ENCODE measurements around the gene PRDM13.
"Not testable (repeated sequence)": the region's sequence is repeated elsewhere in the genome, so short reads cannot be mapped to it uniquely, and the experiment has no call there.

The PRDM13 gene

DNA sequence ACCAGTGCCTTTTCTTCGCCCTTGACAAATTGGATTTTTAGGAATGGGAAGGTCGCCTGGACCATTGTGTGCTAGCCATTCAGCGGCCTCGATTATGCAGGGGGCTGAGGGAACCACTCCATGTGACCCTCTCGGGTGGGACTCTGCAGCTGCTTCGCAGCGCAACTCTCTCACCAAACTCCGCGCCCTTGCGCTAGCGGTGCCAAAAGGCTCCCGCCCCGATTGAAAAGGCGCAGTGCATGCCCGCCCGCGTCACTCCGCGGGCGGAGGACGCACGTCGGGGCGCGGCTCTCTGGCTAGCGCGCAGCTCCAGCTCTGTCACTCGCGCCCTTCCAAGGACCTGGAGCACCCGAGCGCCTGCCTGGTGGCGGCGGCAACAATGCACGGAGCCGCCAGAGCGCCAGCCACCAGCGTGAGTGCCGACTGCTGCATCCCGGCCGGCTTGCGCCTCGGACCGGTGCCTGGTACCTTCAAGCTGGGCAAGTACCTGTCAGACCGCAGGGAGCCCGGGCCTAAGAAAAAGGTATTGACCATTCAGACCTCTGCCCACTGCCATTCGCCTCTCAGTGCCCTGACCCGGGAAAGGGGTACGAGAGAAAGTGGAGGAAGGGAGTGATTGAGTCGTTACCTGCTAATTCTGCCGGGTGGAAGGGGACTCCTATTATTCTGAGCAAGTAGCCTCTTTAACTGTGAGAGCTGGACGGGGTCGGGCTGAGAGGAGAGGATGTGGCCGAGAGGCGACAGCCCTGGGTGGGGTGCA, at the start of gene PRDM13:
TSS of gene PRDM13 (plus strand) at position 178 of the 760 bp plus-strand sequence. CDS start at position 380, 202 bp downstream.
- in situ Hi-C loops (cut with MboI; ENCODE audit: low pct_unique_long_range_greater_than_20kb, low sequenced_read_pairs): no loop called here
- no peak for DNase-seq

GRCh38 chr6:99559057-99559456, 47.6 kb upstream of the PRDM13 start:
- in situ Hi-C loops (cut with MboI; ENCODE audit: low pct_unique_long_range_greater_than_20kb, low sequenced_read_pairs): no loop called here
- DNase-seq: no peak

DNA sequence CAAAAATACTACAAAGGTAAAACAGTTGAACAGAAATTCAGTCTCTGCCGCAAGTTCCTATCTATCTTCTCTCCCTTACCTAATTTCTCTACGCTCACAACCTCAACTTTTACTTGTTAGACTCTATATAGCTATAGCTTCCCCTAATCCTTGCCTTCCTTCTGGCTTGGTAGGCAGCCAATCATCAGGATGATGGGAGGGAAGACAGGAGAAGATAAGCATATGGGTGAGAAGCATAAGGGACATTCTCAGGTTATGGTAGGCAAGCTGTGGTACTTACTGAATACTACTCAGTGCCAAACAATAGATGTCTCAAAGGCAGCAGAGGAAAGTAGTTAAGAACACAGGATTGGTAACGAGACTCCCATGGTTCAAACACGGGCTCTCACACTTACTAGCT, 46.0 kb upstream of the PRDM13 start:
- DNase-seq: no peak
- in situ Hi-C loops (cut with MboI; ENCODE audit: low pct_unique_long_range_greater_than_20kb, low sequenced_read_pairs): no loop called here

GRCh38 chr6:99563056-99563723, 43.4 kb upstream of the PRDM13 start:
- in situ Hi-C loops (cut with MboI; ENCODE audit: low pct_unique_long_range_greater_than_20kb, low sequenced_read_pairs): no loop called here
- DNase-seq: no peak

DNA sequence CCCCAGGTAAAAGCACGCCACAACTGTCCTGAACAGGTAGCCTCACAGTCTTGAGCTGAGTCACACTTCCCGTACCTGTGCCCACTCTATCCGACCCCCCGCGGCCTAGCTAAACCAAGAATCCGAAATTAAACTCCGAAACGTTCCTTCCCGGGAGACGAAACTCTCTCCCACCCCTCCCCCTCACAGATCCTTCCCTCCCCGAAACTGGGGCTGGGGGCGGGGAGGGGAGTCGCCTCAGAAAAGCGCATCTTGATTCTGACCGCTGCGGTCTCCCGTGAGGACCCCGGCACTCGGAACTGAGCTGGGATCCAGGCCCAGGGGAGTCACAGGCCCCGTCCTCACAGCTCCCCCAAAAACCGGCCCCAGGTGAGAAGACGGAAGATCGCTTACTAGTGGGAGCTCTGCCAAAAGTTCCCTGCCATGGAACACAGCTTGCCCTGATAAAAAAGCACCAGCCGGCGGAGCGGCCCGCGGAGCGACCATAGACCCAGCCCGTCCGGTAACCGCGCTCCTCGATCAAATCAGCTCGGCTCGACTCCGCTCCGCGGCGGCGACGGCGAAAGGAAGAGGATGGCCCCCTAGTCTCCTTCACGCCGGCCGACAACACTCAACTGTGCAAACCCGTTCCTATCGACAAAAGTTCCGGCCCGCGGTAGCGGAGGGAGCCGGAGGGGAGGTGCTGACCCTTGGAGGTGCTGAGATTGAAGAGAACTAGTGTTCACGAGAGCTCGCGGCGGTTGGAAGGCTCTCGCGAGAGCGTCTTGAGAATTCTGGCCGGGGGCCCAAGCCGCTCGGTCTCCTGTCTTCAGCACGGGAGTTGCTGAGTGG, 38.3 kb upstream of the PRDM13 start, which contains the start of gene CCNC:
TSS of gene CCNC (minus strand) at position 558 of the 831 bp plus-strand sequence. CDS start at position 425, 133 bp downstream.
- DNase-seq: peak; percentile 97
- in situ Hi-C loops (cut with MboI; ENCODE audit: low pct_unique_long_range_greater_than_20kb, low sequenced_read_pairs): no loop called here

- DNase-seq: no peak
- in situ Hi-C loops (cut with MboI; ENCODE audit: low pct_unique_long_range_greater_than_20kb, low sequenced_read_pairs): no loop called here
Measured at GRCh38 chr6:99573980-99574617, 32.5 kb upstream of the PRDM13 start.

DNA sequence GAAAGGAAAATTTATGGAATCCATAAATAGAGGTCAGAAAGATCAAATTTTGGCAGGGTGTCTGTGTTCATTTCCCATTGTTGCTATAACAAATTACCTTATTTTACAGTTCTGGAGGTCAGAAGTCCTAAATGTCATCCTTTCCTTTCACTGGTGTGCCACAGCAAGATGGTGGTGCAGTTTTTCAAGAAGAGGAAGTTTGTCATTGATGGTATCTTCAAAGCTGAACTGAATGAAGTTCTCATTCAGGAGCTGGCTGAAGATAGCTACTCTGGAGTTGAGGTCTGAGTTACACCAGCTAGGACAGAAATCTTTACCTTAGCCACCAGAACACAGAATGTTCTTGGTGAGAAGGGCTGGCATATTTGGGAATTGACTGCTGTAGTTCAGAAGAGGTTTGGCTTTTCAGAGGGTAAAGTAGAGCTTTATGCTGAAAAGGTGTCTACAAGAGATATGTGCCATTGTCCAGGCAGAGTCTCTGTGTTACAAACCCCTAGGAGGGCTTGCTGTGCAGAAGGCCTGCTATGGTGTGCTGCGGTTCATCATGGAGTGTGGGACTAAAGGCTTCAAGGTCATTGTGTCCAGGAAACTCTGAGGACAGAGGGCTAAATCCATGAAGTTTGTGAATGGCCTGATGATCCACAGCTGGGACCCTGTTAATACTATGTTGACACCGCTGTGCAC, 30.9 kb upstream of the PRDM13 start:
- DNase-seq: peak; percentile 32

GRCh38 chr6:99579781-99580180, 26.9 kb upstream of the PRDM13 start:
- DNase-seq: no peak
- in situ Hi-C loops (cut with MboI; ENCODE audit: low pct_unique_long_range_greater_than_20kb, low sequenced_read_pairs): no loop called here

More for the DNA sequence above, 30.9 kb upstream of the PRDM13 start:
- in situ Hi-C loops (cut with MboI; ENCODE audit: low pct_unique_long_range_greater_than_20kb, low sequenced_read_pairs): no loop called here

- in situ Hi-C loops (cut with MboI; ENCODE audit: low pct_unique_long_range_greater_than_20kb, low sequenced_read_pairs): no loop called here
- no peak for DNase-seq
Measured at GRCh38 chr6:99587792-99588191, 18.8 kb upstream of the PRDM13 start.

DNA sequence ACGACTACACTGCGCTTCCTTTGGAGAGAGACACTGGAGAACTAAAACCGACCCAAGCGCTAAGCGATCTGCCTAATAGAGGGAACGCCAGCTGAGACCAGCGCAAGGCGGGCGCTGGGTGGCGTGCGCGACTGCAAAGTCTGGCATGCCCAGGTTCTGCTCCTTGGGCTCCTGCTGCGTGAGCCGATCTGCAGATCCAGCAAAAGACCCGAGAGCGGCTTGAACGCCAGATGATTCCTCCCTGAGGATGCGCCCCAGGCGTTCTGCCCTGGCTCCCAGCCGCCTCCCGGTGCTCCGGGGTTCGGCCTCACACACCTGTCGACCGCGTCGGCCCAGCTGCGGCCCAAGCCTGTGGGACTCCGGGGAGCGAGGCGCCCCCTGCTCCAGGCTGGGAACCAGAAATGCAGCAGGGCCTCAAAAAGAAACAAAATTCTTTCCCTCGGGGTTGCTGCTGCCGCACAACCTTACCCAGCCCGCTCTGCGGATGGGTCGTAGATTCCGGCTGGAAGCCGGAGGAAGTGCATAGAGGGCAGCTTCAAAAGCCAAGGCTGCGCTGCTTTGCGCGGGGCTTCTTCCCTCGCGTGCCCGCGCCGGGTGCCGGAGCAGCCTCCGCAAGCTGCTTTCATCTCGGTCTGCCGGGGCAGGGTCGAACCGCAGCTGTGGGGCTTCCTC, 17.9 kb upstream of the PRDM13 start:
- DNase-seq: peak; percentile 93
- in situ Hi-C loops (cut with MboI; ENCODE audit: low pct_unique_long_range_greater_than_20kb, low sequenced_read_pairs): no loop called here

GRCh38 chr6:99589290-99589672, 17.4 kb upstream of the PRDM13 start:
- in situ Hi-C loops (cut with MboI; ENCODE audit: low pct_unique_long_range_greater_than_20kb, low sequenced_read_pairs): no loop called here
- DNase-seq: peak; percentile 44

GRCh38 chr6:99589907-99590493, 16.6 kb upstream of the PRDM13 start:
- DNase-seq: no peak
- in situ Hi-C loops (cut with MboI; ENCODE audit: low pct_unique_long_range_greater_than_20kb, low sequenced_read_pairs): no loop called here

DNA sequence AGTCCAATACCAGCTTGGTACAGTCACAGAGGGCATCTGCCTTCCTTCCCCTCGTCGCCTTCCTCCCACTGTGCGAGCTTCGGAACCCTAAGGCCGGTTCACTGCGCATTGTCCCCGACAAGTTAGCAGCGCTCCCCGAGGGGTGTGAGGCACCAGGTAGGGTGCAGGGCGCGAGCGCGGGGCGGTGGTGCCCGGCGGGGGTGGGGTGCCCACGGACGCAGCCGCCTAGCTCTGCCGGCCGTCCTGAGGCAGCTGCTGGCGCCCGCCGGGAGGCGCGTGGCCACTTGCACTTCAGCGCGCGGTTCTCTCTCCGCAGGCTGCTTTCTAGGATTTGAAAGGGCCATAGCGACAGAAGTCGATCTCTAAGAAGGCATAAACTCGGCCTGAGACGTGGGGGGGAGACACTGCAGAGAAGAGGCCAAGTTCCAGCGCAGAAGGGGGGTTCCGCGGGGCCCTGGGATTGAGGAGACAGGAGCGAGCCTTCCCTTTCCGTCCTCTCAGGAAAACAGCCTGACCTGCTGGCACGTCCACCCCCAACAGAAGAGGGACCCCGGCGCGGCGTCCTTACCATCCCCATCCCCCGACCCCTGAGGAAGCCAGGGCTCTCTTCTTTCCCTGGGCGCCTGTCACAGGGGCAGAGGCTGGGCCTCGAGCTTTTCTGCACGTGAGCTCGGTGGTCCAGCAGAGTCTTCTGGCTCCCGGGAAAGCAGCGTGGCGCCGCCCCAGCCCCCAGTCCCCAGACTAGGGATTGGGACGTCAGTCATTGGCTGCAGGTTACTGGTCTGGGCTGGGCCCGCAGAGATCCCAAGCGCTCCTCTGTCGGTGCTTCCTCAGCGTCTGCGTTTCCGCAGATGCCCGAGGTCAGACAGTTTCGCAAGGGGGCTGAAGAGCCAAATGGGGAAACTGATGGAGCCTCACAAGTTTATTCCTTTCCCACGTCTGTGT, 15.6 kb upstream of the PRDM13 start:
- no peak for DNase-seq

GRCh38 chr6:99591673-99592364, 14.8 kb upstream of the PRDM13 start:
- DNase-seq: no peak
- in situ Hi-C loops (cut with MboI; ENCODE audit: low pct_unique_long_range_greater_than_20kb, low sequenced_read_pairs): no loop called here

More for the DNA sequence above, 15.6 kb upstream of the PRDM13 start:
- in situ Hi-C loops (cut with MboI; ENCODE audit: low pct_unique_long_range_greater_than_20kb, low sequenced_read_pairs): no loop called here

DNA sequence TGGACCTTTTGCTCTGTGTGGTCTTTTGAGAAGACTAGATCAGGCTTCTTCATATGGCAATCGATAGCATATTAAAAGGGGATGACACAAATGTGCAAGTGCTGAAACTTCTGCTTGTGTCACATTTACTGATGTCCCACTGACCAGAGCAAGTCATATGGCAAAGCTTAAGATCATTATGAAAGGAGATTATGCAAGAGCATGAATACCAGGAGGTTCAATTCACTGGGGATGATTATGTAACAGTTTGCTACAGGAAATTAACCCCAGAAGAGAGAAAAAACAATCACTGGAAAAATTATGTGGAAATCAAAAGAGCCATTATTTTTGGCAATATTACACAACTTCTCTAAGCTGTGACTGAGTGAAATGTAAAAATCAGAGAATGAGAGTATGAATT, 13.7 kb upstream of the PRDM13 start:
- peak; percentile 41 for DNase-seq
- in situ Hi-C loops (cut with MboI; ENCODE audit: low pct_unique_long_range_greater_than_20kb, low sequenced_read_pairs): no loop called here

DNA sequence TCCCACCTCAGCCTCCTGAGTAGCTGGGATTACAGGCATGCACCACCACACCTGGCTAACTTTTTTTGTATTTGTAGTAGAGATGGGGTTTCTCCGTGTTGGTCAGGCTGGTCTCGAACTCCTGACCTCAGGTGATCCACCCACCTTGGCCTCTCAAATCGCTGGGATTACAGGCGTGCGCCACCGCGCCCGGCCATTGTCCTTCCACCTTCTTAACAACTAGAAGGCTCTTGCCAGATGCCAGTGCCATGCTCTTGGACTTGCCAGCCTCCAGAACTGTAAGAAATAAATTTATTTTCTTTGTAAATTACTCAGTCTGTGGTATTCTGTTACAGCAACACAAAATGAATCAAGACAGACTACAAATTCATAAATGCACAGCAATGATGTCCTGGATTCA, 11.9 kb upstream of the PRDM13 start:
- in situ Hi-C loops (cut with MboI; ENCODE audit: low pct_unique_long_range_greater_than_20kb, low sequenced_read_pairs); DNase-seq: not testable (repeated sequence)

Measured in KBM-7 (cell line).